ENCODE data around the gene NFKBIE.

DNA sequence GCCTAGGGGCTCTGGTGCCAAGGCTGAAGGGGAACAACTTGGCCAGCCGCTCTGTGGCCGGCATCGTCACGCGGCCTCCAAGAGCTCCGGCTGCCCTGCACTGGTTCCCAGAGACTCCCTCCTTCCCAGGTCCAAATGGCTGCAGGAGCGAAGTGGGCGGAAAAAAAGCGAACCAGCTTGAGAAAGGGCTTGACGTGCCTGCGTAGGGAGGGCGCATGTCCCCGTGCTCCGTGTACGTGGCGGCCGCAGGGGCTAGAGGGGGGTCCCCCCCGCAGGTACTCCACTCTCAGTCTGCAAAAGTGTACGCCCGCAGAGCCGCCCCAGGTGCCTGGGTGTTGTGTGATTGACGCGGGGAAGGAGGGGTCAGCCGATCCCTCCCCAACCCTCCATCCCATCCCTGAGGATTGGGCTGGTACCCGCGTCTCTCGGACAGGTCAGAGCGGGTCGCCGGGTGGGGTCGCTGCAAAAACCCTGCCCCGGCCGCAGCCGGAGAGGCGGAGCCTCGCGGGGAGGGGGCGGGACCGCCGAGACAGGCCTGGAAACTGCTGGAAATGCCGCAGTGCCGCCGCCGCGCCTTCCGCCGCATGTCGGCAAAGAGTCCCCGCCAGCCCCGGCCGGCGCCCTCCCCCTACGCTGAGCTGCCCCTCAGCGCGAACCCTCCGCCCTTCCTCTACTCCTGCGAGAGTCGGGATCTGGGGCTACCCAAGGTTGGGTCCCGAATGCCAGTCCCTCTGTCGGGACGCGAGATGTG, 19.3 kb downstream of the NFKBIE start:
- TF ChIP-seq EZH2 (IDR thresholded peaks at IDR 0.05) (no peak), ELF1 (IDR thresholded peaks at IDR 0.05; ENCODE audit: borderline replicate concordance, low read depth) (no peak), POLR2A (IDR thresholded peaks at IDR 0.05; ENCODE audit: borderline replicate concordance, extremely low read depth, insufficient read depth, insufficient read length) (no peak), SIN3A (IDR thresholded peaks at IDR 0.05; ENCODE audit: low read depth) (no peak), JUND (IDR thresholded peaks at IDR 0.05) (no peak), CEBPB (IDR thresholded peaks at IDR 0.05; ENCODE audit: low read depth) (no peak), EZH2phosphoT487 (IDR thresholded peaks at IDR 0.05; ENCODE audit: borderline replicate concordance) (no peak), POLR2AphosphoS5 (IDR thresholded peaks at IDR 0.05; ENCODE audit: low read depth, low read length) (peak; percentile 60; the same call in 1 of the 2 replicates)
- TF ChIP-seq, protein P1, sequence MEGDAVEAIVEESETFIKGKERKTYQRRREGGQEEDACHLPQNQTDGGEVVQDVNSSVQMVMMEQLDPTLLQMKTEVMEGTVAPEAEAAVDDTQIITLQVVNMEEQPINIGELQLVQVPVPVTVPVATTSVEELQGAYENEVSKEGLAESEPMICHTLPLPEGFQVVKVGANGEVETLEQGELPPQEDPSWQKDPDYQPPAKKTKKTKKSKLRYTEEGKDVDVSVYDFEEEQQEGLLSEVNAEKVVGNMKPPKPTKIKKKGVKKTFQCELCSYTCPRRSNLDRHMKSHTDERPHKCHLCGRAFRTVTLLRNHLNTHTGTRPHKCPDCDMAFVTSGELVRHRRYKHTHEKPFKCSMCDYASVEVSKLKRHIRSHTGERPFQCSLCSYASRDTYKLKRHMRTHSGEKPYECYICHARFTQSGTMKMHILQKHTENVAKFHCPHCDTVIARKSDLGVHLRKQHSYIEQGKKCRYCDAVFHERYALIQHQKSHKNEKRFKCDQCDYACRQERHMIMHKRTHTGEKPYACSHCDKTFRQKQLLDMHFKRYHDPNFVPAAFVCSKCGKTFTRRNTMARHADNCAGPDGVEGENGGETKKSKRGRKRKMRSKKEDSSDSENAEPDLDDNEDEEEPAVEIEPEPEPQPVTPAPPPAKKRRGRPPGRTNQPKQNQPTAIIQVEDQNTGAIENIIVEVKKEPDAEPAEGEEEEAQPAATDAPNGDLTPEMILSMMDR (IDR thresholded peaks at IDR 0.05 in 2 of 3, conservative IDR thresholded peaks at IDR 0.05 in 1 of 3; ENCODE audit: borderline replicate concordance in 1 of 3, insufficient read depth in 1 of 3, low read depth in 2 of 3, low read length in 2 of 3), result peak in 2 of 3 experiments; percentile 10 to 17; a peak in 2 of 6 replicates
- TF ChIP-seq, protein P2, sequence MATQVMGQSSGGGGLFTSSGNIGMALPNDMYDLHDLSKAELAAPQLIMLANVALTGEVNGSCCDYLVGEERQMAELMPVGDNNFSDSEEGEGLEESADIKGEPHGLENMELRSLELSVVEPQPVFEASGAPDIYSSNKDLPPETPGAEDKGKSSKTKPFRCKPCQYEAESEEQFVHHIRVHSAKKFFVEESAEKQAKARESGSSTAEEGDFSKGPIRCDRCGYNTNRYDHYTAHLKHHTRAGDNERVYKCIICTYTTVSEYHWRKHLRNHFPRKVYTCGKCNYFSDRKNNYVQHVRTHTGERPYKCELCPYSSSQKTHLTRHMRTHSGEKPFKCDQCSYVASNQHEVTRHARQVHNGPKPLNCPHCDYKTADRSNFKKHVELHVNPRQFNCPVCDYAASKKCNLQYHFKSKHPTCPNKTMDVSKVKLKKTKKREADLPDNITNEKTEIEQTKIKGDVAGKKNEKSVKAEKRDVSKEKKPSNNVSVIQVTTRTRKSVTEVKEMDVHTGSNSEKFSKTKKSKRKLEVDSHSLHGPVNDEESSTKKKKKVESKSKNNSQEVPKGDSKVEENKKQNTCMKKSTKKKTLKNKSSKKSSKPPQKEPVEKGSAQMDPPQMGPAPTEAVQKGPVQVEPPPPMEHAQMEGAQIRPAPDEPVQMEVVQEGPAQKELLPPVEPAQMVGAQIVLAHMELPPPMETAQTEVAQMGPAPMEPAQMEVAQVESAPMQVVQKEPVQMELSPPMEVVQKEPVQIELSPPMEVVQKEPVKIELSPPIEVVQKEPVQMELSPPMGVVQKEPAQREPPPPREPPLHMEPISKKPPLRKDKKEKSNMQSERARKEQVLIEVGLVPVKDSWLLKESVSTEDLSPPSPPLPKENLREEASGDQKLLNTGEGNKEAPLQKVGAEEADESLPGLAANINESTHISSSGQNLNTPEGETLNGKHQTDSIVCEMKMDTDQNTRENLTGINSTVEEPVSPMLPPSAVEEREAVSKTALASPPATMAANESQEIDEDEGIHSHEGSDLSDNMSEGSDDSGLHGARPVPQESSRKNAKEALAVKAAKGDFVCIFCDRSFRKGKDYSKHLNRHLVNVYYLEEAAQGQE (IDR thresholded peaks at IDR 0.05; ENCODE audit: low read depth), result no peak
- TF ChIP-seq, protein P3, sequence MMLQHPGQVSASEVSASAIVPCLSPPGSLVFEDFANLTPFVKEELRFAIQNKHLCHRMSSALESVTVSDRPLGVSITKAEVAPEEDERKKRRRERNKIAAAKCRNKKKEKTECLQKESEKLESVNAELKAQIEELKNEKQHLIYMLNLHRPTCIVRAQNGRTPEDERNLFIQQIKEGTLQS (IDR thresholded peaks at IDR 0.05), result no peak

Data from HCT116 (cell line).